Neural cell (in vitro differentiated cells): ENCODE results near the gene P2RX4.
"Not testable (repeated sequence)": the region's sequence is repeated elsewhere in the genome, so short reads cannot be mapped to it uniquely, and the experiment has no call there.

Experiments used
- CTCF ChIP-seq: fragments of 450-650 bp; IDR thresholded peaks from 2 replicates; pipeline ENCODE4 v1.5.1; 2014; ENCODE audit warnings: antibody characterized with exemption, mild to moderate bottlenecking, moderate library complexity; ENCODE audit not compliant: poor library complexity, severe bottlenecking
- EP300 ChIP-seq: fragments of 450-650 bp; conservative IDR thresholded peaks from 2 replicates; pipeline ENCODE4 v1.6.1; 2014; ENCODE audit warnings: antibody characterized with exemption, mild to moderate bottlenecking, moderate library complexity; ENCODE audit not compliant: poor library complexity, severe bottlenecking
- EZH2 ChIP-seq: fragments of 200-600, 300-800 bp; shearing (Covaris generic), sonication (generic); IDR thresholded peaks from 2 replicates; pipeline ENCODE4 v1.6.1; 2014; ENCODE audit warnings: antibody characterized with exemption, low read length, borderline replicate concordance, mild to moderate bottlenecking; ENCODE audit not compliant: insufficient read depth, poor library complexity, severe bottlenecking
- POLR2AphosphoS5 ChIP-seq: IDR thresholded peaks from 2 replicates; pipeline ENCODE4 v1.6.1; 2012
- RAD21 ChIP-seq: fragments of 450-650 bp; conservative IDR thresholded peaks from 2 replicates; pipeline ENCODE4 v1.6.1; 2014; ENCODE audit warnings: antibody characterized with exemption, mild to moderate bottlenecking, moderate library complexity

- not testable (repeated sequence) for TF ChIP-seq CTCF, EP300, RAD21, POLR2AphosphoS5, EZH2
Observed at GRCh38 chr12:121280531-121280930, 70.6 kb downstream of the P2RX4 start.
